ENCODE data around the gene ZKSCAN1.

The ZKSCAN1 gene

GRCh38 chr7:100040575-100040974 is 25.2 kb downstream of the ZKSCAN1 start:
- no peak for DNase-seq (ENCODE audit: low read depth)

- no peak for DNase-seq (ENCODE audit: low read depth)
These were observed 29.3 kb downstream of the ZKSCAN1 start for GRCh38 chr7:100044718-100045117.

GRCh38 chr7:100048680-100049079 is 33.3 kb downstream of the ZKSCAN1 start:
- no peak for DNase-seq (ENCODE audit: low read depth)

- peak; percentile 77 for DNase-seq (ENCODE audit: low read depth)
These were observed 34.3 kb downstream of the ZKSCAN1 start, which contains the start of gene ZSCAN21 for GRCh38 chr7:100049441-100050291. ZSCAN21 (plus strand) TSS chr7:100049774; CDS start chr7:100057007, 7,233 bp downstream.

GRCh38 chr7:100051611-100052010 is 36.2 kb downstream of the ZKSCAN1 start:
- no peak for DNase-seq (ENCODE audit: low read depth)

- peak; percentile 10 for DNase-seq (ENCODE audit: low read depth)
These were observed 37.8 kb downstream of the ZKSCAN1 start for GRCh38 chr7:100053215-100053614.

- no peak for DNase-seq (ENCODE audit: low read depth)
These were observed 41.6 kb downstream of the ZKSCAN1 start for GRCh38 chr7:100057006-100057405.

- DNase-seq (ENCODE audit: low read depth) = no peak
These were observed 43.9 kb downstream of the ZKSCAN1 start for GRCh38 chr7:100059251-100059739.

- DNase-seq (ENCODE audit: low read depth) = no peak
These were observed 46.3 kb downstream of the ZKSCAN1 start for GRCh38 chr7:100061518-100062193.

GRCh38 chr7:100063376-100063775 is 48.0 kb downstream of the ZKSCAN1 start:
- no peak for DNase-seq (ENCODE audit: low read depth)

- DNase-seq (ENCODE audit: low read depth) = no peak
These were observed 48.8 kb downstream of the ZKSCAN1 start for GRCh38 chr7:100064162-100064561.

GRCh38 chr7:100065452-100066186 is 50.2 kb downstream of the ZKSCAN1 start:
- no peak for DNase-seq (ENCODE audit: low read depth)

GRCh38 chr7:100066953-100067352 is 51.6 kb downstream of the ZKSCAN1 start:
- DNase-seq (ENCODE audit: low read depth) = no peak

- no peak for DNase-seq (ENCODE audit: low read depth)
These were observed 54.6 kb downstream of the ZKSCAN1 start for GRCh38 chr7:100069991-100070390.

GRCh38 chr7:100071018-100071723 is 55.8 kb downstream of the ZKSCAN1 start:
- DNase-seq (ENCODE audit: low read depth) = no peak

GRCh38 chr7:100072462-100072861 is 57.1 kb downstream of the ZKSCAN1 start:
- no peak for DNase-seq (ENCODE audit: low read depth)

- DNase-seq (ENCODE audit: low read depth) = no peak
These were observed 59.4 kb downstream of the ZKSCAN1 start for GRCh38 chr7:100074841-100075240.

- no peak for DNase-seq (ENCODE audit: low read depth)
These were observed 60.0 kb downstream of the ZKSCAN1 start for GRCh38 chr7:100075418-100075817.

GRCh38 chr7:100077205-100077604 is 61.8 kb downstream of the ZKSCAN1 start:
- no peak for DNase-seq (ENCODE audit: low read depth)

- no peak for DNase-seq (ENCODE audit: low read depth)
These were observed 63.7 kb downstream of the ZKSCAN1 start for GRCh38 chr7:100079024-100079560.

- no peak for DNase-seq (ENCODE audit: low read depth)
These were observed 65.6 kb downstream of the ZKSCAN1 start for GRCh38 chr7:100080907-100081534.
